ENCODE results near the gene KDM2B. TPM values are rescaled to one million over a fixed set of nuclear protein-coding genes. Genes with fewer than 3 reads are reported as not detected.
A peak's percentile ranks its signal among the peaks of the same experiment; 100 is the strongest.

Gene KDM2B
- polyA plus RNA-seq, 3 donors from 2014 or later, result 9.6 to 17.0 (median 10.4) TPM

DNA sequence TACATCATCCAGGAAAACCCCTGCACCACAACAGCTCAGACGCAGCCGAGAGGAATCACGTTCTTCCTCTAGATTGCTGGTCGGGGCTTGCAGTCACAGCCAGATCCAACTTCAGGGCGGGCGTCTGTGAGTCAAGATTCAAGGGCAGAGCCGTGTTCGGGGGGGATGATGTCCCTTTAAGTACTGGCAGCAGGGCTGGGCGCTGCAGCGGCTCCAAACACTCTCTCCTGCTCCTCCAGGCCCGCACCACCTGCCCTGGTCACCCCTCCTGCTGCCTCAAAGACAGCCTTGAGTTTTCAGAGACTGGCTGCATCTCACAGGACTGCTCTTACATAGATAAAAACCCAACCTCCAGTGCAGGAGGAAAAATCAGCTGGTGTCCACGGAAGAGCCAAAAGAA, 68.3 kb downstream of the KDM2B start:
- Mint-ChIP-seq H3K4me1 (peaks cover 8 to 14% of the 10 kb centered on the region in 2 donors), H3K27ac (peak overlapping the region in 1 of 6 donors; percentile 14), H3K4me3 (no peak overlapping the region), H3K36me3 (peaks cover 6 to 24% (median 11%) of the 10 kb centered on the region in 3 donors), H3K9me3 (peaks cover 0 to 4% (median 0%) of the 10 kb centered on the region in 6 donors), H3K27me3 (ENCODE audit: low read depth in 3 of 3) (peaks cover 0 to 4% (median 2%) of the 10 kb centered on the region in 3 donors)
- no peak for DNase-seq

DNA sequence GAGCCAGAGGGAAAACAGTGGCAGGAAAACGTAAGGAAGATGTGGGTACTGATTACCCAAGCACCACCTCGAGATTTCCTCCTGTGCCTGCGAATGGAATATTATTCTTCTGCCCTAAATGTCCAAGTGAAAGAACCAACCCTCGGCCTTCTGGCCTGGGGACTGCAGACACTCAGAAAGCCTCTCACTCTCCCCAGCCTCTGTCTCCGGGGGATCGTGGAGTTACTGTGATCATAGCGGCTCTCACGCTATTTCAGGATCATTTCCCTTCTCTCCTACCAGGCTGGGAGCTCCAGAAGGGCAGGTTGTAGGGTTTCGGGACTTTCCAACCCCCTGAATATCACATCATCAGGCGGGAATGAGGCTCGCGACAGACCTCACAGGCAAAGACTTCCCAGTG, 68.9 kb downstream of the KDM2B start:
- Mint-ChIP-seq H3K4me3 (no peak overlapping the region), H3K27ac (peak overlapping the region in 2 of 6 donors; percentile 69 to 71), H3K27me3 (ENCODE audit: low read depth in 3 of 3) (peaks cover 0 to 4% (median 2%) of the 10 kb centered on the region in 3 donors), H3K4me1 (peaks cover 8 to 14% of the 10 kb centered on the region in 2 donors), H3K9me3 (peaks cover 0 to 4% (median 0%) of the 10 kb centered on the region in 6 donors), H3K36me3 (peaks cover 6 to 27% (median 11%) of the 10 kb centered on the region in 3 donors)
- DNase-seq, result no peak

DNA sequence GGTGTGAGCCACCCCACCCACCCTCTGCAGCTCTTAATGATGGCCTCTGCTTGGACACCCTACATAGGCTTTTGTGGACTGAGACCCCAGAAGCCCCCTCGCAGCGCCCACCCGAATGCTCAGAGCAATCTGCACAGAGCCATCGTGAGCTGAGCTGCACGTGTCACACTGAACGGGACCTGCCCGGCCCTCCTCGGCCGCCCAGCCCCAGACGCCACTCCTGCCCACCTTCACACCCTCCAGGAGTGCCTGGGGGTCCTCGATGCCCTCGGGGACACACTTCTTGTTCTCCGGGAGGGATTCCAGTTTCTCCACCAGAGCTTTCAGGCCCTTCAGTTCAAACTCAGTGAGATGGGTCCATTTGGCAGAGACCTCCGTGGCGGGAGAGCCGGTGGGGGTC, 71.5 kb downstream of the KDM2B start:
- H3K36me3 Mint-ChIP-seq, result peaks cover 0 to 27% (median 4%) of the 10 kb centered on the region in 3 donors

GRCh38 chr12:121508533-121508932, 72.3 kb downstream of the KDM2B start:
- no peaks in the 10 kb centered on the region for H3K9me3 Mint-ChIP-seq
- H3K4me1 Mint-ChIP-seq, result peaks cover 0 to 1% of the 10 kb centered on the region in 2 donors
- no peak for DNase-seq
- peak overlapping the region in 3 of 6 donors; percentile 15 to 71 (median 24) for H3K27ac Mint-ChIP-seq
- no peak overlapping the region for H3K4me3 Mint-ChIP-seq
- H3K27me3 Mint-ChIP-seq (ENCODE audit: low read depth in 3 of 3), result peaks cover 0 to 5% (median 0%) of the 10 kb centered on the region in 3 donors
- H3K36me3 Mint-ChIP-seq, result peaks cover 0 to 27% (median 0%) of the 10 kb centered on the region in 3 donors

More for the DNA sequence above, 71.5 kb downstream of the KDM2B start:
- DNase-seq, result no peak
- Mint-ChIP-seq H3K27ac (no peak overlapping the region), H3K4me3 (no peak overlapping the region), H3K4me1 (peaks cover 3 to 5% of the 10 kb centered on the region in 2 donors), H3K27me3 (ENCODE audit: low read depth in 3 of 3) (peaks cover 0 to 2% (median 0%) of the 10 kb centered on the region in 3 donors), H3K9me3 (no peaks in the 10 kb centered on the region)

DNA sequence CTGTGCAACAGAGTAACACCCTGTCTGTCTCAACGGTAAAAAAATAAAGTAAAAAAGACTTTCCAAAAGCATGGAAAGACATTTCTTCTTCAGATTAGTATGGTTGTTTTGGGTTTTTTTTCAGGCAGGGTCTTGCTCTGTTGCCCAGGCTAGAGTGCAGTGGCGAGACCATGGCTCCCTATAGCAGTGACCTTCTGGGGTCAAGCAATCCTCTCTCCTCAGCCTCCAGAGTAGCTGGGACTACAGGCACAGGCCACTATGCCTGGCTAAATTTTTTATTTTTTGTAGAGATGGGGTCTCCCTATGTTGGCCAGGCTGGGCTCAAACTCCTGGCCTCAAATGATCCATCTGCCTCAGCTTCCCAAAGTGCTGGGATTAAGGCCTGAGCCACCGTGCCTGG, 72.8 kb downstream of the KDM2B start:
- peak overlapping the region in 3 of 6 donors; percentile 18 to 71 (median 24) for H3K27ac Mint-ChIP-seq
- H3K9me3 Mint-ChIP-seq, result no peaks in the 10 kb centered on the region
- no peak for DNase-seq
- peaks cover 0 to 23% (median 0%) of the 10 kb centered on the region in 3 donors for H3K36me3 Mint-ChIP-seq
- H3K4me3 Mint-ChIP-seq, result no peak overlapping the region
- peaks cover 0 to 5% (median 0%) of the 10 kb centered on the region in 3 donors for H3K27me3 Mint-ChIP-seq (ENCODE audit: low read depth in 3 of 3)
- peaks cover 0 to 2% of the 10 kb centered on the region in 2 donors for H3K4me1 Mint-ChIP-seq

DNA sequence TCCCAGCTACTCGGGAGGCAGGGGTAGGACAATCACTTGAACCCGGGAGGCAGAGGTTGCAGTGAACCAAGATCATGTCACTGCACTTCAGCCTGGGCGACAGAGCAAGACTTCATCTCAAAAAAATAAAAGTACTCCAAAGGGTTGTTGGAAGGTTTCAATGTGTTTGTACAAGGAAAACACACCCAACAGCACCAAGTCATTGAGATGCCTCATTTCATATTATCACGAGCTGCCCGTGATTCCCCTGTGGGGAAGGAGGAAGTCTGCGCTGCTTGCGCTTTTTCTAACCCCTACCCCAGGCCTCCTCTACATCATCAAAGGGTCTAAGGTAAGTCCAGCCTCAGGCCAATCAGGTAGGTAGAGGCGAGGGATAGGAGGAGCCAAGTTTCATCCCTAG, 73.6 kb downstream of the KDM2B start:
- no peak for DNase-seq
- Mint-ChIP-seq H3K27me3 (ENCODE audit: low read depth in 3 of 3) (peaks cover 0 to 5% (median 0%) of the 10 kb centered on the region in 3 donors), H3K27ac (peak overlapping the region in 2 of 6 donors; percentile 17 to 26), H3K9me3 (no peaks in the 10 kb centered on the region), H3K4me1 (peaks cover 1 to 5% of the 10 kb centered on the region in 2 donors), H3K36me3 (peaks cover 0 to 18% (median 0%) of the 10 kb centered on the region in 3 donors), H3K4me3 (no peak overlapping the region)

- H3K9me3 Mint-ChIP-seq, result no peaks in the 10 kb centered on the region
- peaks cover 9 to 15% of the 10 kb centered on the region in 2 donors for H3K4me1 Mint-ChIP-seq
- peaks cover 0 to 18% (median 0%) of the 10 kb centered on the region in 3 donors for H3K36me3 Mint-ChIP-seq
- no peak for DNase-seq
- peak overlapping the region in 3 of 6 donors; percentile 4 to 56 (median 48) for H3K27ac Mint-ChIP-seq
- H3K27me3 Mint-ChIP-seq (ENCODE audit: low read depth in 3 of 3), result peaks cover 0 to 5% (median 5%) of the 10 kb centered on the region in 3 donors
- H3K4me3 Mint-ChIP-seq, result no peak overlapping the region
Observed at GRCh38 chr12:121505513-121505912, 75.3 kb downstream of the KDM2B start.

DNA sequence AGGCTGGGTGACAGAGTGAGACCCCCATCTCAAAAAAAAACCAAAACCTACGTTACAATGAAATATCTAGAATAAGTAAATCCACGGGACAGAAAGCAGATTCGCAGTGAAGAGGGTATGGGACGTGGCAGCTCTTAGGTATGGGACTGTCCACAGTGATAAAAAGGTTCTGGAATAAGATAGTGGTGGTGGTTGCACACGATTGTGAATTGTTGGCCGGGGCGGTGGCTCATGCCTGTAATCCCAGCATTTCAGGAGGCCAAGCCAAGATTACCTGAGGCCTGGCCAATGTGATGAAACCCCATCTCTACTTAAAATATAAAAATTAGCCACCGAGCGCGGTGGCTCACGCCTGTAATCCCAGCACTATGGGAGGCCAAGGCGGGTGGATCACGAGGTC, 76.3 kb downstream of the KDM2B start:
- H3K4me1 Mint-ChIP-seq, result peaks cover 16 to 20% of the 10 kb centered on the region in 2 donors
- H3K27ac Mint-ChIP-seq, result no peak overlapping the region
- no peaks in the 10 kb centered on the region for H3K9me3 Mint-ChIP-seq
- H3K36me3 Mint-ChIP-seq, result peaks cover 0 to 14% (median 0%) of the 10 kb centered on the region in 3 donors
- H3K27me3 Mint-ChIP-seq (ENCODE audit: low read depth in 3 of 3), result peaks cover 1 to 7% (median 5%) of the 10 kb centered on the region in 3 donors
- no peak overlapping the region for H3K4me3 Mint-ChIP-seq
- no peak for DNase-seq

DNA sequence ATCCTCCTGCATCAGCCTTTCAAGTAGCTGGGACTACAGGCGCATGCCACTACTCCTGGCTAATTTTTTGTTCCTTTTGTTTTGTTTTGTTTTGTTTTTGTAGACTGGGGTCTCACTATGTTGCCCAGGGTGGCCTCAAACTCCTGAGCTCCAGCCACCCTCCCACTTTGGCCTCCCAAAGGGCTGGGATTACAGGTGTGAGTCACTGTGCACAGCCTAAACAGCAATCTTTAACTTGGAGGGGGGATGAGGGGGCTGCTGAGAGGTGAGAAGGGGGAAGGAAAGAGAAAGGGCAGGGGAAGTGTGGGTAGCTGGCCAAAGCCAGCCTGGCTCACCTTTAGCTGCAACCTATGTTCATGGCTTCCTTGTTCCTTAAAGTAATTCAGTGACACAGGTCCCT, 77.4 kb downstream of the KDM2B start:
- Mint-ChIP-seq H3K27me3 (ENCODE audit: low read depth in 3 of 3) (peaks cover 2 to 7% (median 5%) of the 10 kb centered on the region in 3 donors), H3K9me3 (no peaks in the 10 kb centered on the region), H3K4me3 (peak overlapping the region in 1 of 5 donors; percentile 29), H3K27ac (peak overlapping the region in 4 of 6 donors; percentile 46 to 77 (median 52)), H3K36me3 (peaks cover 0 to 11% (median 0%) of the 10 kb centered on the region in 3 donors), H3K4me1 (peaks cover 16 to 20% of the 10 kb centered on the region in 2 donors)
- DNase-seq, result no peak

- Mint-ChIP-seq H3K4me3 (peak overlapping the region in 1 of 5 donors; percentile 18), H3K27me3 (ENCODE audit: low read depth in 3 of 3) (peaks cover 2 to 8% (median 5%) of the 10 kb centered on the region in 3 donors), H3K4me1 (peaks cover 25% of the 10 kb centered on the region in 2 donors), H3K9me3 (no peaks in the 10 kb centered on the region), H3K27ac (peak overlapping the region; percentile 57 to 91 (median 82)), H3K36me3 (peaks cover 0 to 6% (median 0%) of the 10 kb centered on the region in 3 donors)
- peak; percentile 53 to 68 (median 60) for DNase-seq
Observed at GRCh38 chr12:121501946-121502345, 78.9 kb downstream of the KDM2B start.

DNA sequence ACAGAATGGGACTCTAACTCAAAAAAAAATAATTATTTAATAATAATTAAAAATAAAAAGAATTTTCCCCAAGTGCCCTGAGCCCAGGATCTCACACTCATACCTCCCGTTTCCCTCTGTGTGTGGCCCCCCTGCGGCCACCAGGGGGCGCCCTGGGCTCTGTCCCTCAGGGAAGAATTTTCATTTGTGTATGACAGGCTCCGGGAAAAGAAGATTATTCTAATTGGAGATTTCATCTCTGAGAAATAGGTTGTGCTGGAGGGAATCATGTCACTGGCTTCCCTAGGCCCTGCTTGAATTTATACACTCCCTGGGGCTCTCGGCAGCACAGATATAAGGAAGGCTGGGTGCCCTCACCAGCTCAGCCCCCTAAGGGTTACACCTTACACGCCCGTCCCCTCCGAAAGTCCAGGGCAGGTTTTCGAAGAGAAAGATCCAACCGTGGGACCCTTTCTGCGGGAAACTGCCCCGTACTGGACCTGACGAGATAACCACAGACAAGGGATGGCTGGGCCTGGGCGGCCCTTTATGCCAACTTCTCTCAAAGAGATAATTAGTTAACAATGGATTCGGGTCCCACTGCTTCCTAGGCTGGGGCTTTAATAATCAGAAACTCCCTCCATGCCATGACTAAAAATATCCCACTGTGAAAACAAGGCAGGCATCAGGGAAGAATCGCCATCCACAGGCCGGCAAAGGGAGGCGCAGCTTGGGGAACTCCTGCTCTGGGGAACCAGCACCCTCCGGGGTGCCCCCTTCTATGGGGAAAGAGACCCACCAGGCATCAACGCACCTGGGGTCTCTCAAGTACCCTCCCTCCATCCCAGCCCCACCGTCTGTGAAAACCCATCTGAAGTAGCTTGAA, 80.7 kb downstream of the KDM2B start:
- H3K27me3 Mint-ChIP-seq (ENCODE audit: low read depth in 3 of 3), result peaks cover 2 to 9% (median 5%) of the 10 kb centered on the region in 3 donors

GRCh38 chr12:121495746-121496145, 85.1 kb downstream of the KDM2B start:
- H3K27ac Mint-ChIP-seq, result peak overlapping the region in 3 of 6 donors; percentile 7 to 61 (median 20)
- DNase-seq, result no peak
- H3K4me3 Mint-ChIP-seq, result peak overlapping the region in 3 of 5 donors; percentile 47 to 71 (median 64)
- H3K4me1 Mint-ChIP-seq, result peaks cover 40 to 47% of the 10 kb centered on the region in 2 donors
- no peaks in the 10 kb centered on the region for H3K9me3 Mint-ChIP-seq
- H3K27me3 Mint-ChIP-seq (ENCODE audit: low read depth in 3 of 3), result peaks cover 2 to 7% (median 4%) of the 10 kb centered on the region in 3 donors
- H3K36me3 Mint-ChIP-seq, result peaks cover 0 to 19% (median 10%) of the 10 kb centered on the region in 3 donors

More for the DNA sequence above, 80.7 kb downstream of the KDM2B start:
- Mint-ChIP-seq H3K4me3 (no peak overlapping the region), H3K9me3 (no peaks in the 10 kb centered on the region), H3K4me1 (peaks cover 39 to 41% of the 10 kb centered on the region in 2 donors), H3K36me3 (peaks cover 0 to 5% (median 0%) of the 10 kb centered on the region in 3 donors), H3K27ac (peak overlapping the region in 3 of 6 donors; percentile 58 to 66 (median 65))
- peak; percentile 68 to 74 (median 68) for DNase-seq

DNA sequence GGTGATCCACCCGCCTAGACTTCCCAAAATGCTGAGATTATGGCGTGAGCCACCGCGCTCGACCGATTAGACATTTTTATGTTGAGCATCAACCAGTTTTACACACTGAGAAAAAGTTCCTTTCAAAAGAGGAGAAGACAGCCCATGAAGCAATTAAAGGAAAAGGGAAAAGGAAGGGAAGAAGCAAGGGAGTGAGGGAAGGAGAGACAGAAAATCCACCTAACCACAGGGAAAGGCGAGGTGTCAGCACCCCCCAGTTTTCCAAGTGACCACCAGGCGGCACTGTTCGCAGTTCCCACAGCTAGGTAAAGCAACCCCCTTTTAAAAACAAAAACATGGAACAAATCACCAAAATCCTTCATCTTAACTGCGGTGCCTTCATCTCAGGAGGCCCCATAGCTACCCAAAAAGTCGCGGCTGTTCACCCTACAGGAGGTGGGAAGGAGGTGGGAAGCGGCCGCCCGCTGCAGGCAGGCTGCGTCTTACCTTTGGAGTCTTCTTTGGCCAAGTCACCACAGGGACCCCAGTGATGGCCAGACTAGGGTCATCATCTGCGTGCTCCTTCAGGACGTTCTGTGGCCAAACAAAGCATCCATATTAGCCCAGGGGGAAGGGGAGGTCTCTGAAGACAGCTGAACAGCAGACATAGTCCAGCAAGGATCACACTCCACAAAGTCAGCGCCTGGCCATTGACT, 86.6 kb downstream of the KDM2B start:
- no peaks in the 10 kb centered on the region for H3K9me3 Mint-ChIP-seq
- H3K27ac Mint-ChIP-seq, result peak overlapping the region in 1 of 6 donors; percentile 27
- H3K4me1 Mint-ChIP-seq, result peaks cover 37 to 45% of the 10 kb centered on the region in 2 donors
- peak overlapping the region in 1 of 5 donors; percentile 33 for H3K4me3 Mint-ChIP-seq
- peak; percentile 44 to 54 (median 46) for DNase-seq
- H3K36me3 Mint-ChIP-seq, result peaks cover 0 to 19% (median 14%) of the 10 kb centered on the region in 3 donors
- H3K27me3 Mint-ChIP-seq (ENCODE audit: low read depth in 3 of 3), result peaks cover 0 to 4% (median 4%) of the 10 kb centered on the region in 3 donors

Measured in immature natural killer cell (primary cell).